Endodermal cell (in vitro differentiated cells): ENCODE results near the gene CFAP46. TPM values are rescaled to one million over a fixed set of nuclear protein-coding genes. Genes with fewer than 3 reads are reported as not detected.

Experiments used
- DNase-seq: peaks from one replicate; pipeline ENCODE4 v3.0.0-alpha.2; 2017
- H3K27ac ChIP-seq: 2 replicates; pipeline ENCODE4 v1.5.1; 2013; ENCODE audit warnings: mild to moderate bottlenecking, low read depth, low read length, moderate library complexity
- H3K27me3 ChIP-seq: 2 replicates; pipeline ENCODE4 v1.6.1; 2013; ENCODE audit warnings: mild to moderate bottlenecking, low read length, moderate library complexity; ENCODE audit not compliant: insufficient read depth, control insufficient read depth, poor library complexity, severe bottlenecking
- H3K36me3 ChIP-seq: 2 replicates; pipeline ENCODE4 v1.7.0; 2013; ENCODE audit warnings: mild to moderate bottlenecking, low read length, moderate library complexity; ENCODE audit not compliant: control insufficient read depth, insufficient read depth
- H3K4me1 ChIP-seq: one replicate; pipeline ENCODE4 v1.7.0; 2013; ENCODE audit warnings: low read length; ENCODE audit not compliant: control insufficient read depth, insufficient read depth
- H3K4me3 ChIP-seq: 2 replicates; pipeline ENCODE4 v1.5.1; 2013; ENCODE audit warnings: mild to moderate bottlenecking, low read length, moderate library complexity
- H3K9ac ChIP-seq: 2 replicates; pipeline ENCODE4 v1.6.1; 2013; ENCODE audit warnings: mild to moderate bottlenecking, low read length, moderate library complexity; ENCODE audit not compliant: poor library complexity, severe bottlenecking; ENCODE audit errors: extremely low read depth
- H3K9me3 ChIP-seq: 2 replicates; pipeline ENCODE4 v1.6.1; 2013; ENCODE audit warnings: mild to moderate bottlenecking, low read length, moderate library complexity; ENCODE audit not compliant: control insufficient read depth
- H3K27ac Mint-ChIP-seq: 2 replicates; pipeline ENCODE4 v1.8.0; 2020; ENCODE audit warnings: mixed read lengths
- H3K27me3 Mint-ChIP-seq: 2 replicates; pipeline ENCODE4 v1.8.0; 2021; ENCODE audit warnings: mild to moderate bottlenecking, mixed read lengths; ENCODE audit not compliant: insufficient read depth
- H3K36me3 Mint-ChIP-seq: 2 replicates; pipeline ENCODE4 v1.8.0; 2020; ENCODE audit warnings: low read depth, mixed read lengths
- H3K4me1 Mint-ChIP-seq: 2 replicates; pipeline ENCODE4 v1.8.0; 2020; ENCODE audit warnings: mixed read lengths
- H3K4me3 Mint-ChIP-seq: 2 replicates; pipeline ENCODE4 v1.8.0; 2020; ENCODE audit warnings: mild to moderate bottlenecking, moderate library complexity, mixed read lengths
- H3K9me3 Mint-ChIP-seq: 2 replicates; pipeline ENCODE4 v1.8.0; 2020; ENCODE audit warnings: mild to moderate bottlenecking, mixed read lengths
- CTCF ChIP-seq: fragments of 200-600 bp; sonication (generic); conservative IDR thresholded peaks from 2 replicates; pipeline ENCODE4 v1.5.0; 2021; ENCODE audit warnings: antibody characterized with exemption, mild to moderate bottlenecking
- WGBS, 2 experiments: methylation state at CpG; one replicate each; pipeline versions ENCODE4 v1.1.5 to v1.1.7; 2013; ENCODE audit warnings: missing lambda C conversion rate in 2 of 2, mixed read lengths in 1 of 2; ENCODE audit not compliant: insufficient coverage in 1 of 2, insufficient read length in 1 of 2; 5-methylcytosine and 5-hydroxymethylcytosine counted together
- total RNA-seq, 2 donors: library from RNA; stranded (reverse); fragmentation: NEBNext Ultra II Directional in 1 of 2; extraction: Animal tissue kit (Norgen Biotek cat#: 25700) in 1 of 2; gene quantifications; 2 replicates in 1 of 2; 3 replicates in 1 of 2; pipeline ENCODE4 v1.2.1, GENCODE V29; 2021

CFAP46 gene
- total RNA-seq, 2 donors from 2014 or later, result 9.9 to 10.5 TPM

GRCh38 chr10:132786884-132787494 lies 155.4 kb downstream of the CFAP46 start:
- peaks cover 12% of the 10 kb centered on the region for H3K36me3 Mint-ChIP-seq
- H3K9me3 Mint-ChIP-seq, result peaks cover 2% of the 10 kb centered on the region
- no peaks in the 10 kb centered on the region for H3K4me1 ChIP-seq
- H3K9me3 ChIP-seq, result no peaks in the 10 kb centered on the region
- H3K36me3 ChIP-seq, result no peaks in the 10 kb centered on the region
- no peak overlapping the region for H3K27ac ChIP-seq
- H3K4me3 ChIP-seq, result no peak overlapping the region
- TF ChIP-seq CTCF, result no peak
- peaks cover 95% of the 10 kb centered on the region for H3K27me3 ChIP-seq
- H3K27me3 Mint-ChIP-seq, result peaks cover 73% of the 10 kb centered on the region
- no peak overlapping the region for H3K27ac Mint-ChIP-seq
- WGBS, 2 experiments, result 4 to 6% methylated on average over 32 to 80 of the region's 80 CpGs
- H3K9ac ChIP-seq, result no peak overlapping the region
- no peak overlapping the region for H3K4me3 Mint-ChIP-seq
- H3K4me1 Mint-ChIP-seq, result no peaks in the 10 kb centered on the region
- peak; percentile 79 for DNase-seq

DNA sequence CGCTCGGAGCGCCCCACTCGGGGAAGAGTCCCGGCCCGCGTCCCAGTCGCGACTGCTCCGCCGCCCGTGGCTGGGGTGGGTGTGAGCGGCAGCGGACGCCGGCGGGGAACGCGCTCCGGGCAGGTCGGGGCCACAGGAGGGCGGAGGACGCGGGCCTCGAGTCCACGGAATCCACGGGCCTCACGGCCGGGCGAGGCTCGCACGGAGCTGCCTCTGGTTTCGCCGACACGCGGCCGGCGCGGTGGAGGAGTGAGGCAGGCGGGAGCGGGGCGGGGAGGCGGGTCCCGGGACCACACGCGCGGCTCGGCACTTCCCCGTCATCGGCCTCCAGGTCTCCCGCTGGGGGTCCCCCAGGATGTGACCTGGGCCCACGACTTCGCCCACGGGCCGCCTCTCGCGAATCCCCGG lies 155.9 kb downstream of the CFAP46 start:
- no peak for DNase-seq
- WGBS, 2 experiments, result 5 to 10% methylated on average over 37 to 58 of the region's 58 CpGs
- H3K27me3 Mint-ChIP-seq, result peaks cover 77% of the 10 kb centered on the region
- TF ChIP-seq CTCF, result no peak
- H3K9me3 ChIP-seq, result no peaks in the 10 kb centered on the region
- no peak overlapping the region for H3K27ac Mint-ChIP-seq
- no peaks in the 10 kb centered on the region for H3K36me3 ChIP-seq
- H3K9ac ChIP-seq, result no peak overlapping the region
- H3K27me3 ChIP-seq, result peaks cover 96% of the 10 kb centered on the region
- no peak overlapping the region for H3K4me3 ChIP-seq
- H3K9me3 Mint-ChIP-seq, result peaks cover 2% of the 10 kb centered on the region
- H3K4me1 ChIP-seq, result no peaks in the 10 kb centered on the region
- no peak overlapping the region for H3K4me3 Mint-ChIP-seq
- no peaks in the 10 kb centered on the region for H3K4me1 Mint-ChIP-seq
- H3K36me3 Mint-ChIP-seq, result peaks cover 17% of the 10 kb centered on the region
- H3K27ac ChIP-seq, result no peak overlapping the region

GRCh38 chr10:132785723-132786475 lies 156.5 kb downstream of the CFAP46 start, which contains the start of gene NKX6-2:
Gene NKX6-2 (minus strand): TSS chr10:132786147. CDS start chr10:132785948, 199 bp downstream.
- Mint-ChIP-seq H3K27me3 (peaks cover 80% of the 10 kb centered on the region), H3K27ac (no peak within 1 kb of the TSS), H3K4me1 (no peaks in the 10 kb centered on the region), H3K9me3 (peaks cover 2% of the 10 kb centered on the region), H3K4me3 (no peak within 1 kb of the TSS), H3K36me3 (peaks cover 17% of the 10 kb centered on the region)
- Histone ChIP-seq H3K4me3 (no peak within 1 kb of the TSS), H3K27me3 (peaks cover 92% of the 10 kb centered on the region), H3K9me3 (no peaks in the 10 kb centered on the region), H3K4me1 (no peaks in the 10 kb centered on the region), H3K9ac (no peak within 1 kb of the TSS), H3K36me3 (no peaks in the 10 kb centered on the region), H3K27ac (no peak within 1 kb of the TSS)
- TF ChIP-seq CTCF, result no peak
- peak; percentile 64 for DNase-seq
- WGBS, 2 experiments, result 2 to 4% methylated on average over 11 to 100 of the region's 119 CpGs
